A549 (cell line): ENCODE data around the gene RGS17.

Experiments
- CHD2 ChIP-seq: fragments of 150-350 bp; IDR thresholded peaks from 2 replicates; pipeline ENCODE4 v1.6.1; 2014; ENCODE audit warnings: low read length; ENCODE audit not compliant: partially characterized antibody
- EP300 ChIP-seq, 2 experiments: fragments of >200 bp; sonication (Bioruptor Twin); formaldehyde crosslinking; IDR thresholded peaks; 2 replicates in 1 of 2; 3 replicates in 1 of 2; pipeline ENCODE4 v1.6.1; 2016 to 2017
- PHF8 ChIP-seq: fragments of 200-600 bp; sonication (generic); IDR thresholded peaks from 2 replicates; pipeline ENCODE4 v1.6.1; 2016; ENCODE audit warnings: low read depth, mild to moderate bottlenecking, antibody characterized with exemption, moderate library complexity, borderline replicate concordance
- POLR2A ChIP-seq: IDR thresholded peaks from 2 replicates; pipeline ENCODE4 v1.6.1; 2012; ENCODE audit warnings: mild to moderate bottlenecking, low read length
- POLR2AphosphoS2 ChIP-seq: conservative IDR thresholded peaks from 2 replicates; pipeline ENCODE4 v1.6.1; 2012; ENCODE audit warnings: low read length, improper control_type of control experiment, inconsistent platforms
- RFX5 ChIP-seq: fragments of 450-650 bp; IDR thresholded peaks from 2 replicates; pipeline ENCODE4 v1.7.1; 2014; ENCODE audit warnings: antibody characterized with exemption, mild to moderate bottlenecking, moderate library complexity
- TFCP2L1 ChIP-seq: fragments of 250-450 bp; sonication (Bioruptor Pico); IDR thresholded peaks from 2 replicates; pipeline ENCODE4 v1.5.0; 2021; ENCODE audit warnings: mild to moderate bottlenecking
- ZNF302 ChIP-seq: fragments of 250-450 bp; sonication (Bioruptor Pico); IDR thresholded peaks from 2 replicates; pipeline ENCODE4 v1.9.0; 2021; ENCODE audit warnings: inconsistent platforms, mild to moderate bottlenecking, moderate library complexity
- TF ChIP-seq, protein P1 (sequence below): fragments of >200 bp; sonication (Bioruptor Twin); formaldehyde crosslinking; IDR thresholded peaks from 3 replicates; pipeline ENCODE4 v1.5.1; 2016

DNA sequence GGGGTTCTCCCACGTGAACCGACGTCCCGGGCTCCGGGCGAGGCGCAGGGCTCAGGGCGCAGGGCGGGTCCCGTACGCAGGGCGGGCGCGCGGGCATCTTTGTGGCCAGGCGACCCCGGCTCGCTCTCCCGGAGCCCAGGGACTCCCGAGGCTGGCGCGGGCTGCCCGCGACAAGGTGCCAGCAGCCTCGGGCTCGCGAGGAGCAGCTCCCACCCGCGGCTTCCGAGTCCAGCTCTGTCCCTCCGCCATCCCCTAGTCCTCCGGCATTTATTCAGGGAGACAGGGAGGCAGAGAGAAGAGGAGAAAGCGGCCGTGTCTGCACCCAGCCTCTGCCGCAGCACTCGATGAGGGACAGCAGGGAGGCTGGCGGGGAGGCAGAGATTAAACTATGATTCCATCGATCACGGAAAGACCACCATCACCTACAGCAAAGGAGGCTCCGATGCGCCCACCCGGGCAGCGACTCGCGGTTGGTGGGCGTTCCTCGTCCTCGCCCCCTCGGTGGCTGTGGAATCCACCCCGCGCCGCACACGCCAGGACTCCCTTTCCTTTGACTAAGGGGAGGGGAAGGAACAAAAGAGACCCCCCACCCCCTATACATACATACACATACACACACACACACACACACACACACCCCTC is 1.1 kb downstream of the RGS17 start:
- no peak for TF ChIP-seq CHD2
- TF ChIP-seq, protein P1, sequence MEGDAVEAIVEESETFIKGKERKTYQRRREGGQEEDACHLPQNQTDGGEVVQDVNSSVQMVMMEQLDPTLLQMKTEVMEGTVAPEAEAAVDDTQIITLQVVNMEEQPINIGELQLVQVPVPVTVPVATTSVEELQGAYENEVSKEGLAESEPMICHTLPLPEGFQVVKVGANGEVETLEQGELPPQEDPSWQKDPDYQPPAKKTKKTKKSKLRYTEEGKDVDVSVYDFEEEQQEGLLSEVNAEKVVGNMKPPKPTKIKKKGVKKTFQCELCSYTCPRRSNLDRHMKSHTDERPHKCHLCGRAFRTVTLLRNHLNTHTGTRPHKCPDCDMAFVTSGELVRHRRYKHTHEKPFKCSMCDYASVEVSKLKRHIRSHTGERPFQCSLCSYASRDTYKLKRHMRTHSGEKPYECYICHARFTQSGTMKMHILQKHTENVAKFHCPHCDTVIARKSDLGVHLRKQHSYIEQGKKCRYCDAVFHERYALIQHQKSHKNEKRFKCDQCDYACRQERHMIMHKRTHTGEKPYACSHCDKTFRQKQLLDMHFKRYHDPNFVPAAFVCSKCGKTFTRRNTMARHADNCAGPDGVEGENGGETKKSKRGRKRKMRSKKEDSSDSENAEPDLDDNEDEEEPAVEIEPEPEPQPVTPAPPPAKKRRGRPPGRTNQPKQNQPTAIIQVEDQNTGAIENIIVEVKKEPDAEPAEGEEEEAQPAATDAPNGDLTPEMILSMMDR, result no peak
- no peak for TF ChIP-seq RFX5
- no peak for TF ChIP-seq POLR2A
- TF ChIP-seq EP300 (IDR thresholded peaks at IDR 0.05), result no peak
- no peak for TF ChIP-seq PHF8
- no peak for TF ChIP-seq ZNF302 (CRISPR knock-in tag)
- no peak for TF ChIP-seq TFCP2L1 (CRISPR knock-in tag)
- no peak for TF ChIP-seq POLR2AphosphoS2
